Measurements from ENCODE around the gene NOX4. TPM values are rescaled to one million over a fixed set of nuclear protein-coding genes. Genes with fewer than 3 reads are reported as not detected.

Gene NOX4
- polyA plus RNA-seq, 3 donors, result not detected

GRCh38 chr11:89457190-89457589 lies 34.0 kb downstream of the NOX4 start:
- H3K4me3 ChIP-seq (replicated peaks in 1 of 3; ENCODE audit: low read depth in 2 of 3, low read length in 3 of 3), result no peak overlapping the region
- no peak overlapping the region for H3K9ac ChIP-seq (ENCODE audit: insufficient read depth, low read length, poor library complexity, severe bottlenecking)
- no peak overlapping the region for H2AFZ ChIP-seq (ENCODE audit: insufficient read depth, low read depth, low read length, poor library complexity, severe bottlenecking)
- peaks cover 0 to 7% (median 2%) of the 10 kb centered on the region in 7 donors for H3K9me3 Mint-ChIP-seq
- DNase-seq, result no peak
- no peak overlapping the region for H3K4me3 Mint-ChIP-seq
- H3K36me3 ChIP-seq (replicated peaks in 1 of 2; ENCODE audit: control insufficient read depth in 1 of 2, insufficient read depth in 2 of 2, low read length in 2 of 2), result no peaks in the 10 kb centered on the region
- H3K36me3 Mint-ChIP-seq, result no peaks in the 10 kb centered on the region
- no peak for TF ChIP-seq CTCF (IDR thresholded peaks at IDR 0.05)
- intact Hi-C loops (cut with micrococcal nuclease), result no loop called here
- no peak overlapping the region for H3K27ac Mint-ChIP-seq
- no peaks in the 10 kb centered on the region for H3K27me3 ChIP-seq (ENCODE audit: control insufficient read depth in 2 of 2, insufficient read depth in 2 of 2, low read length in 2 of 2)
- no peaks in the 10 kb centered on the region for H3K4me1 Mint-ChIP-seq
- H4K20me1 ChIP-seq (ENCODE audit: insufficient read depth, low read length), result no peaks in the 10 kb centered on the region
- H3K27ac ChIP-seq (ENCODE audit: low read depth in 1 of 2, low read length in 2 of 2), result no peak overlapping the region
- H3K9me3 ChIP-seq (replicated peaks in 1 of 2; ENCODE audit: control insufficient read depth in 1 of 2, insufficient read depth in 1 of 2, low read length in 2 of 2), result peaks cover 0 to 6% of the 10 kb centered on the region in 2 donors
- no peaks in the 10 kb centered on the region for H3K4me1 ChIP-seq (ENCODE audit: control insufficient read depth in 1 of 2, insufficient read depth in 2 of 2, low read length in 2 of 2)
- H3K4me2 ChIP-seq (replicated peaks; ENCODE audit: extremely low read depth, low read length, poor library complexity, severe bottlenecking), result no peak overlapping the region
- 93% methylated on average over 3 of the region's 4 CpGs for WGBS (ENCODE audit: insufficient coverage)
- H3K79me2 ChIP-seq (ENCODE audit: insufficient read depth, low read length), result no peaks in the 10 kb centered on the region
- no peaks in the 10 kb centered on the region for H3K27me3 Mint-ChIP-seq (ENCODE audit: low read depth in 3 of 3)

GRCh38 chr11:89456681-89457080 lies 34.5 kb downstream of the NOX4 start:
- intact Hi-C loops (cut with micrococcal nuclease), result no loop called here
- Mint-ChIP-seq H3K4me1 (no peaks in the 10 kb centered on the region), H3K9me3 (peaks cover 0 to 7% (median 2%) of the 10 kb centered on the region in 7 donors), H3K4me3 (no peak overlapping the region), H3K27me3 (ENCODE audit: low read depth in 3 of 3) (no peaks in the 10 kb centered on the region), H3K27ac (no peak overlapping the region), H3K36me3 (no peaks in the 10 kb centered on the region)
- Histone ChIP-seq H4K20me1 (ENCODE audit: insufficient read depth, low read length) (no peaks in the 10 kb centered on the region), H3K79me2 (ENCODE audit: insufficient read depth, low read length) (no peaks in the 10 kb centered on the region), H3K9me3 (replicated peaks in 1 of 2; ENCODE audit: control insufficient read depth in 1 of 2, insufficient read depth in 1 of 2, low read length in 2 of 2) (peaks cover 0 to 6% of the 10 kb centered on the region in 2 donors), H3K4me3 (replicated peaks in 1 of 3; ENCODE audit: low read depth in 2 of 3, low read length in 3 of 3) (no peak overlapping the region), H3K4me2 (replicated peaks; ENCODE audit: extremely low read depth, low read length, poor library complexity, severe bottlenecking) (no peak overlapping the region), H3K4me1 (ENCODE audit: control insufficient read depth in 1 of 2, insufficient read depth in 2 of 2, low read length in 2 of 2) (no peaks in the 10 kb centered on the region), H3K9ac (ENCODE audit: insufficient read depth, low read length, poor library complexity, severe bottlenecking) (no peak overlapping the region), H3K36me3 (replicated peaks in 1 of 2; ENCODE audit: control insufficient read depth in 1 of 2, insufficient read depth in 2 of 2, low read length in 2 of 2) (no peaks in the 10 kb centered on the region), H3K27me3 (ENCODE audit: control insufficient read depth in 2 of 2, insufficient read depth in 2 of 2, low read length in 2 of 2) (no peaks in the 10 kb centered on the region), H3K27ac (ENCODE audit: low read depth in 1 of 2, low read length in 2 of 2) (no peak overlapping the region), H2AFZ (ENCODE audit: insufficient read depth, low read depth, low read length, poor library complexity, severe bottlenecking) (no peak overlapping the region)
- no peak for TF ChIP-seq CTCF (IDR thresholded peaks at IDR 0.05)
- no peak for DNase-seq
- WGBS (ENCODE audit: insufficient coverage), result 100% methylated on average over 1 of the region's 2 CpGs

Measured in CD14-positive monocyte (primary cell).